NCI-H1417 (cell line): Measurements from ENCODE around the gene TFDP2.
"Not testable (repeated sequence)": the region's sequence is repeated elsewhere in the genome, so short reads cannot be mapped to it uniquely, and the experiment has no call there.

Source experiments
- DNase-seq, 3 experiments: peaks; one replicate each; lab custom pipeline; 2025; lab: John Stamatoyannopoulos, UW

TFDP2 gene, protein sequence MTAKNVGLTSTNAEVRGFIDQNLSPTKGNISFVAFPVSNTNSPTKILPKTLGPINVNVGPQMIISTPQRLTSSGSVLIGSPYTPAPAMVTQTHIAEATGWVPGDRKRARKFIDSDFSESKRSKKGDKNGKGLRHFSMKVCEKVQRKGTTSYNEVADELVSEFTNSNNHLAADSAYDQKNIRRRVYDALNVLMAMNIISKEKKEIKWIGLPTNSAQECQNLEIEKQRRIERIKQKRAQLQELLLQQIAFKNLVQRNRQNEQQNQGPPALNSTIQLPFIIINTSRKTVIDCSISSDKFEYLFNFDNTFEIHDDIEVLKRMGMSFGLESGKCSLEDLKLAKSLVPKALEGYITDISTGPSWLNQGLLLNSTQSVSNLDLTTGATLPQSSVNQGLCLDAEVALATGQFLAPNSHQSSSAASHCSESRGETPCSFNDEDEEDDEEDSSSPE

DNA sequence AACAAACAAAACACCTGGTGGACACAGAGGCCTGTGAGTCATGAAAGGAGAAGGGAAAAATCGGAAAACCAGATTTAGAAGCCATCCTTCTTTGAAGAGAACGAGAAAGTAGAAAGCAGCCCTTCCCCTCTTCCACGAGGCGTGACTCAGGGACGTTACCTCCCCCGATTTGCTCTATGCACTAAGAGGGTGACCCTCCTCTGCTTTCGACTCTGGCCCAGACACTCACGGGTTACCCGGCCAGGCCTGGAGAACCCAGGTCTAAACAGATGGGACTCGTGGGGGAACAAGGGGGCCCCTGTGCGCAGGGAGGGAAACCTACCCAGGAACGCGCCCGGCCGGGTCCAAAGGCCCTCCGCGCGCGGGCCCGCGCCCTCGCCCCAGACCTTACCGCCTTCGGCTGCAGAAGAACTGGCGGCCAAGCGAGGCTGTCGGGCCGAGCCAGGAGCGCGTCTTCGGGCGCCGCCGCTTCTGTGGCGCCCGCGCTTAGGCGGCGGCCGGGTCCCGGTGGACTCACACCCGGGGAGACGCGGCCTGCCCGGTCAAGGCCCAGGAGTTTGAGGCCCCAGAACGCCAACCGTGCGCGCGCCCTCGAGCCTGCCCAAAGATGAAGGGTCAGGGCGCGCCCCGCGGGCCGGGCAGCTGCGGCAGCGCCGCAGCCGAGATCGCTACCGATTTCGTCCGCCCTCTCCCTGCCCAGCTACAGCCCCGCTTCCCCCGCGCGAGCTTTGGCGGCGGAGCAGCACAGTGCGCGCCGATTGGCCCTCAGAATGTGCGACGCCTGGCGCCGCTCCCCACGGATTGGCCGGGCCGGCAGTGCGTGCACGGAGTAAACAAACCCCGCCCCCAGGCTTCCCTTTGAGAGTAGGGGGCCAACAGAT, at the start of gene TFDP2:
Gene TFDP2, minus strand, starts transcription at position 753 of the 881 bp plus-strand sequence. CDS start 47,795 bp downstream, outside the sequence.
- DNase-seq, result peak; percentile 88 to 95 (median 94)

DNA sequence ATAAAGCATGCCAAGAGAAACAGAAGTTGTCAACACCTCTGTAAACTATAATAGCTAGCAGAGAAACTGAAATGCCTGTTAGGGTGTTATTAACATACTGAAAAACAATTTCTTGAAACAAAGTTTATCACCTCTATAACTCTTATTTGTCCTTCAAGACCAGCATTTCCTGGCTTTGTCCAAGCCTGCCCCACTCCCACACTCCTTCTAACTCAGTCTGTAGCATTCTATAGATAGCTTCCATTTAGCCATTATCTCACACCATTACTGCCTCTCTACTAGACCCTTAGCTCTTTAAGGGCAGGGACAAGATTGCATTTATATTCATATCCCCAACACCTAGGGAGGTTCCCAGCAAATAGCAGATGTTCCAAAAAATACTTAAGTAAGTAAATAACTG, 39.5 kb upstream of the TFDP2 start:
- DNase-seq, result no peak

DNA sequence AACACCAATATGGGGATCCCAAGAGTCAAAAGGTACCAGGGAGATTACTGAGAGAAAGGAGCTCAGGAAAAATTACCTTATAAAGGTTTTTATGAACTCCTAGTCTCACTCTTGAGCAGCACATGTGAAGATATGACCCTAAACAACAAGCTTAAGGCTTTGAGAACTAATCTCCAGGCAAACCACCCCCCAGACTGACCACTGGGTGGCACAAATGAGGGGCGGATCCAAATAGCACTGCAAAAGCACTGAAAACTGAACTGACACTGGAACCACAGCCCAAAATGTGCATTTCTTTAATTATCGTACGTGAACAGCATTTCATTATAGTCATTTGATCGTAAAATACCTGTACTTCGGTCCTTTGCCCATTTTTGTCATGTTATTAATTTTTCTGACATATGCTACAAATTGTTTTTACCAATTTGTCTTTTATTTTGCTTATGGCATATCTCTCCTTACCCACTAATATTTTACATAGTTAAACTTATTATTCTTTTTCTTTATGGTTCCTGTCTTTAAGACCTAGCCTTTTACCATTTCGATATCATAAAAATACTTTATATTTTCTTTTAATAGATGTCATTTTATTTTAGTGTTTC, 31.5 kb upstream of the TFDP2 start:
- DNase-seq, result peak in 2 of 3 experiments; percentile 6 to 27

DNA sequence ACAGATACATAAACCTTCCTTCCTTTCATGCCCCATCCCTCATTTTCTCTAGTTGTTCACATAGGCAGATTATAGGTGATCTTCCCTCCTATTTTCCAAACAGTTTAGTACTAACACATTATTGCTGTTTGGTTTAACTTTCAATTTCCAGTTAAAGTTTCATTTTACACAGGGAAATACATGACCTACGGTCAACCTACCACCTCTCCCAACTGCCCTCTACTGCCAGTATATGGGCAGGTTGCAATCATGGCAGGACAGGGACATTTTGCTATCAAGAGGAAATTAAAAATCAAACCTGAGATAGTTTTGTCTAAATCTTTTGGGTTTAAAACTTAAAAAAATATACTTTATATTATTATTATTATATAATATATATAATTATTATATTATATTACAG, 26.1 kb upstream of the TFDP2 start:
- no peak for DNase-seq

DNA sequence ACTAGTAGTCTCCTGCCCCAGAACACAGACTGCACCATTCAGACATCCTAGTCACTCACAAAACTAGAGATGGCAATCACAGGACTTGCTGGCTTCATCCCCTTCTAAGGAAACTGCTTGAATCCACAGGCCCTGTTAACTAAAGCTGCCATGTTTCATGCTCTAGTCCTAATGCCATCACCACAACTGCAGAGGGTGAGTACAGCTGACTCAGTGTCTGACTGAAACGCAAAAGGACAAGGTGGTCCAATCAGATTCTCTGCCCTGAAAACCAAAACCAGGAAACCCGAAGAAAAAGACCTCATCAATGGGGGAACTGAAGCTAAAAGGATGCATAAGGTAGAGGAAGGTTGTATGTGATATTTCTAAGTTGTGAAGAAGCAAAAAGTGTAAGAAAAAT, 25.2 kb upstream of the TFDP2 start:
- DNase-seq, result no peak

DNA sequence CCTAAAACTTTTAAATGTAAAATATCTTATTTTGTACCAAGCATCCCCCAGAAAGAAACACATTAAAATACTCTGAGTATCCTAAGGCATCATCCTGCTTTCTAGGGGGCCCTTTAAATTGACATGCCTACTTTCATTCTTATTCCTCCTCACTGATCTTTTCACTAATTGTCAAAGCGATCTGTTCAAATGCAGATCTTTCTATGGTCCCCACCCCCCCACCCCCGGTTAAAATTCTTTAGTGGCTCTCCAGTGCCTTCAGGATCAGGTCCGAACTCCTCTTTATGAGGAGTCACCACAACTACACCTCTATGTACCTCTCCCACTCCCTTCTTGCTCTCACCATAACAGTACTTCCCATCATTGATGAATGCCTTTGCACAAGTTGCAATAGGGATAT, 19.2 kb upstream of the TFDP2 start:
- DNase-seq, result no peak

DNA sequence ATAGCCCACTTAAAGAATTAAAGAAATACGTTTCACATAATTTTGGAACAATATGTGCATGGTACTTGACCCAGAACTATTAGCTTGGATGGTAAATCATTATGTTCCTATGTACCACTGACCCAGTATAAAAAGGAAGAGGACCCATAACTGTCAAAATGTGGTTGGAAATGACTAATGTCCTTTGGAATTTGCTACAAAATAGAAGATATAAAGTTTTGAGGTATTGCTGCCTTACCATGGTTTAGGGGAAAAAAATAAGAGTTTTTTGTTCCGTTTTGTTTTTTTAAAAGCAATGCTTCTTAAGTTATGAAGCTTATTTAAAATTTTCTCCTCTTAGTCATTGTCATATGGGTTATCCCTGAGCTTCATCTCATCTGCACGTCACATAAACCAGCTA, 15.8 kb upstream of the TFDP2 start:
- DNase-seq, result no peak

DNA sequence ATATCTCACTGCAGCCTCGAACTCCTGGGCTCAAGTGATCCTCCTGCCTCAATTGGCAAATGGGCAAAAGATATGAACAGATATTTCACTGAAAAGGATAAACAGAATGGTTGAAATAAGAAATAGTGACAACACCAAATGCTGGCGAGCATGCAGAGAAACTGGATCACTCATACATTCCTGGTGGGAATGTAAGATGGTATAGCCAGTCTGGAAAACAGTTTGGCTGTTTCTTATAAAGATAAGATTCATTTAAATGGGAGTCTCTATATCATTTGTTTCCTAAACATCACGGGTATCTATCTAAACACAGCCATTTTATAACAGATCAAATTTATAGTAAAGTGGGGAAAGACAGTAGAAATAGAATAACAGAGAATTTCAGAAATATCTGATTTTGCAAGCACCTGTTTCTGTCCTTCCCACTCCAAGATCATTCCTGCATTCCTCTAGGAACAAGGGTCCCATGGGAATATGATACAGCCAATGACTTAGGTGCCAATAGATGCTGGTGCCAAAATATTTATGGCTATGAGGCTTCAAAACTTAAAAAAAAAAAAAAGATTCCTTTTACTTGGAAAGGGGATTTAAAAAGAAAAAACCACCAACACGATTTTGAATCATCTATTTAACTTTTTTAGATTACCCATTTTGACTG, 9.9 kb upstream of the TFDP2 start:
- DNase-seq, result no peak

DNA sequence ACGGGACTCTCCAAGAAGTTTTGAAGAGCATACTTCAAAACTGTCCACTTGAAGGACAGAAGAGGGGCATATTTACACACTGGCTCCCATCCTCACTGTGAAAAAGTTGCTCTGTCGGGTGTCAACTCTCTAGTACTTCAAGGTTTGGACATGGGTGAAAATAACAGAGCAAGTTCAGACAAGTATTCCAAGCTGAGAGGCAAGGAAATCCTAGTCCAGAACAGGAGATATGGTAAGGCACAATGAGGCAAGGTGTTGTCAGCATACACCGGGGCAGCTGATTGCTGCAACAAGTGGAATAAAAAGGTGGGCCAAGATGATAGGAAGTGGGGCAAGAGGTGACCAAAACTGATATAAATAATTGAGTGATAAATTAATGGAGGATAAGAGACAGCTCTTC, 4.8 kb upstream of the TFDP2 start:
- no peak for DNase-seq

DNA sequence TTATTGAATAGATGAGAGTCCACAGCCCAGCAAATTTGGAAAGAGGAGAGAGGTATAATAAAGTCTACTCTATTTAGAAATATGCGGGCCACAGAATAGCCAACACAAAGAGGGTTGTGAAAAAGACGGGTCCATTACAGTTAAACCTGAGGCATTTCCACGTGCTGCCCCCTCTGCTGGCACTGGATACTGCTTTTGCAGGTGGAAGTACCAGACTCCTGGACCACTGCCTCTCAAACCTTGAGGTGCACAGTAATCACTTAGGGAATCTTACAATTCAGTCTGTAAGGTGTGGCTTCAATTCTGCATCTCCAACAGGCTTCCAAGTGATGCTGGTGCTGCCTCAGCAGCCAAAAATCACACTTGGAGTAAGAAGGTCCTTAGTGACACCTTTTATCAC, 3.0 kb upstream of the TFDP2 start:
- DNase-seq, result no peak

DNA sequence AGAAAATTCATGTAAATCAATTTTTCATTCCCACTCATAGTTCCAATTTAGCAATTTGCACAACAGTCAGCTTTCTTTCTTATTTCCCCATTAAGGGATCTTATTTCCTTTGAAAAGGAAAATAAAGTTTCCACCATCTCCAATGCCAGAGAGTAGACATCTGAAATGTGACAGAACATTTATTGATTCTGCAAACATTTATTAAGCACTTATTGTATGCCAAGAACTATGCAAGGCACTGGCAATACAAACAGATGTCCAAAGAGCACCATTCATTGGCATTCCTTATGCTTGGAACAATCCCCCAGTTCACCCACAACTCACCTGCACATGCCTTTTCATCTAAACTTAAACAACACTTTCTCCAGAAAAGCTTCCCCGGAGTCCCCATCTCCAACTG, 2.5 kb upstream of the TFDP2 start:
- no peak for DNase-seq

DNA sequence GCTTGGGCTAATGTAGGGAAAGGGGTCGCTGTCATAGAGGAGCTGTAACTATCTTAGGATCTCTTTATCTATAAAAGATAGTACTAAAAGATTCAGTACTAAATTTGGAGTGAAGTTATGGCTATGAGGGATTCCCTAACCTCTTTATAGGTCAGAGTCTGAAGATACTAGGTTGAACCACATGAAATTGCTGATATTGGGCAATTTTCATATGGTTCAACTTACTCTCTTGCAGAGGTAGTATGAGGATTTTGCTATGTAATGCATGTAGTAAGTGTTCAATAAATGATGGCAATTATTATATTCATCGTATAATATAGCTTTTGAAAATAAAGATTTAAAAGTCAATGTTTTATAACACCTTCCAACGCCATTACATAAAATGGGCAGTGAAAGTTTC, 1.9 kb upstream of the TFDP2 start:
- DNase-seq, result no peak

DNA sequence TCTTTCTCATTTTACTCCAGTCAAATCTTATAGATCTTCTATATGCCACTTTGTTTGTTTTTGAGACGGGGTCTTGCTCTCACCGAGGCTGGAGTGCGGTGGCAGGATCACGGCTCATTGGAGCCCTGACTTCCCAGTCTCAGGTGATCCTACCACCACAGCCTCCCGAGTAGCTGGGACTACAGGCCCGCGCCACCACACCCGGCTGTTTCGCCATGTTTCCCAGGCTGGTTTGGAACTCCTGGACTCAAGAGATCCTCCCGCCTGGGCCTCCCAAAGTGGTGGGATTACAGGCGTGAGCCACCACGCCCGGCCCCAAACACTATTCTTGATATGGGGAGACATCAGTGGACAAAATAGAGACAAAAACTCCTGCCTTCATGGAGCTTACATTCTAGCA, 927 bp upstream of the TFDP2 start:
- DNase-seq, result no peak

DNA sequence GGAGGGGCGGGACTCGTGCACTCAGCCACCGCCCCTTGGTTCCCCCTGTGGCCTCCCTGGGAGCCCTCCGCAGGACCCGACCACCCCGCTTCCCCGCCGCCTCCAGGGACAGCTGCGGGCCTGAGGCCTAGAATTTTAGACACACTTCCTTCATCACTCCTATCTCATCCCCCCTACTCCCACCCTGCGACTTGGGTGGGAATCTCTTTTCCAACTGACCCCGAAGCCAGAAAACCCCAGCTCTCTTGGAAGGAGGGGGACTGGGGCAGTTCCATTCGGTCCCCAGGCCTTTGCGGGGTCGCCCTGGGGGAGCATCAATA, 289 bp upstream of the TFDP2 start:
- DNase-seq, result no peak

DNA sequence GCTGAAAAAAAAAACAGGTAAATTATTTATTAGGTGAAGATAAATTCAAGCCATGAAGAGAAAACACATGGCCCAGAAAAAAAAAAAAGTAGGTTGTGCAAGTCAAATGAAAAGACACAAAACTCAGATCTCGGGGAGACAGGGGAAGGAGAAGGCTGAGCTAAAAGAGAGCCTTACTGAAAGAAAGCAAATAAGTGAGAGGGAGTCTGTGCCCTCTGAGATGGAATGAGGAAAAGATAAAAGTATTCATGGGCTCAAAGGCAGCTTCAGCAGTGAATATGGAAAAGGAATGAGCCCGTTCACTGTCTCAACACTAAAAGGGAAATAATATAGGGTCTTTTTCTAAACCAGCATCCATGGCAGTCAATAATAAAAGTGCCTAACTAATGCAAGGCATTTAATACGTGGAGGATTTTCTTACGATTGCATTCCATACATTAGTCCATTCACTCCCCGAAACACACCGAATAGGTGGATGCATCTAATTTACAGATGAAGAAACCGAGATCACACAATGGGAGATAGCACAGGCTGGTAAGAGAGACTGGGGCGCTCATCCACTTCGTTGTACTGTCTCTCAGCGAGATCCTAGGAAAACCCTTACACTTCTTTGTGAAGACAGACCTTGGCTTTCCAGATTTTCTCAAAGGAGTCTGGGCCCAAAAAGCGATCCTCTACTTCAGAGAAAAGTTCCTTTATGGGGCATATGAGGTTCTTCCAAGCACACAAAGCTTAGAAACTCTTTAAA, 1.1 kb downstream of the TFDP2 start:
- DNase-seq, result peak in 2 of 3 experiments; percentile 17 to 70

DNA sequence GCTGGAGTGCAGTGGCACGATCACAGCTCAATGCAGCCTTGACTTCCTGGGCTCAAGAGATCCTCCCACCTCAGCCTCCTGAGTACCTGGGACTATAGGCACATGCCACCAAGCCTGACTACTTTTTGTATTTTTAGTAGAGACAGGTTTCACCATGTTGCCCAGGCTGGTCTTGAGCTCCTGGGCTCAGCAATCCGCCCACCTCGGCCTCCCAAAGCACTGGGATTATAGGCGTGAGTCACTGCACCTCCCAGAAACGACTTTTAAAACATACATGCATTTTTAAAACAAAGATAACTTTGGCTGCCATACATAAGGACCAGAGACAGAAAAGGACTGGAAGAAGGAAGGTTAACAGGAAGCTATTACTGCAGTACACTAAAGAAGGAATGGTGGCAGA, 4.8 kb downstream of the TFDP2 start:
- not testable (repeated sequence) for DNase-seq

DNA sequence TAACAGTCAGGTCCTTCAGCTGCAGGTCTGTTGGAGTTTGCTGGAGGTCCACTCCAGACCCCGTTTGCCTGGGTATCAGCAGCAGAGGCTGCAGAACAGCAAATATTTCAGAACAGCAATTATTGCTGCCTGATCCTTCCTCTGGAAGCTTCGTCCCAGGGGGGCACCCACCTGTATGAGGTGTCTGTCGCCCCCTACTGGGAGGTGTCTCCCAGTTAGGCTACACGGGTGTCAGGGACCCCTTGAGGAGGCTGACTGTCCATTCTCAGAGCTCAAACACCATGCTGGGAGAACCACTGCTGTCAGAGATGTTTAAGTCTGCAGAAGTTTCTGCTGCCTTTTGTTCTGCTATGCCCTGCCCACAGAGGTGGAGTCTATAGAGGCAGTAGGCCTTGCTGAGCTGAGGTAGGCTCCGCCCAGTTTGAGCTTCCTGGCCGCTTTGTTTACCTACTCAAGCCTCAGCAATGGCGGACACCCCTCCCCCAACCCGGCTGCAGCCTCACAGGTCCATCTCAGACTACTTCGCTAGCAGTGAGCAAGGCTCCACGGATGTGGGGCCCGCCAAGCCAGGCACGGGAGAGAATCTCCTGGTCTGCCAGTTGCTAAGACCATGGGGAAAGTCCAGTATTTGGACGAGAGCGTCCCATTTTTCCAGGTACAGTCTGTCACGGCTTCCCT, 8.6 kb downstream of the TFDP2 start:
- DNase-seq, result not testable (repeated sequence)

DNA sequence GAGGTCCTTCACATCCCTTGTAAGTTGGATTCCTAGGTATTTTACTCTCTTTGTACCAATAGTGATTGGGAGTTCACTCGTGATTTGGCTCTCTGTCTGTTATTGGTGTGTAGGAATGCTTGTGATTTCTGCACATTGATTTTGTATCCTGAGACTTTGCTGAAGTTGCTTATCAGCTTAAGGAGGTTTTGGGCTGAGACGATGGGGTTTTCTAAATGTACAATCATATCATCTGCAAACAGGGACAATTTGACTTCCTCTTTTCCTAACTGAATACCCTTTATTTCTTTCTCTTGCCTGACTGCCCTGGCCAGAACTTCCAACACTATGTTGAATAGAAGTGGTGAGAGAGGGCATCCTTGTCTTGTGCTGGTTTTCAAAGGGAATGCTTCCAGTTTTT, 12.3 kb downstream of the TFDP2 start:
- DNase-seq, result not testable (repeated sequence)

DNA sequence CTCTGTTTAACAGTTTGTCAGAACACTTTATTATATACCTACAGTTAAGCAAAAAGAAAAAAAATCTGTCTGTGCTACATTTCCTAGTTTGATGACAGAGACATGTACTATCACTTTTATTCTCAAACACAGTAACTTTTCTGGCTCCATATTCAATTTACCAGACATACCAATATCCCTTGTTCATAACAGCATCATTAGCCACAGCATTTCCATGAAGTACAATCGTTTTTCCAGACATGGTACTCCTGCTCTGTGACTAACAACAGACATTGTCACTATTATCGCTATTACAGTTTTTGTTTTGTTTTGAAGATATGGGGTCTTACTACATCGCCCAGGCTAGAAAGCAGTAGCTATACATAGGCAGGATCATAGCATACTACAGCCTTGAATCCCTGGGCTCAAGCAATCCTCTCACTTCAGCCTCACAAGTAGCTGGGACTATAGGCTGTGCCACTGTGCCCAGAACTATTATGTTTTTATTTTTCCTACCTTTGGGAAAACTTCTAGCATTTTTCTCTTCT, 14.5 kb downstream of the TFDP2 start:
- no peak for DNase-seq

DNA sequence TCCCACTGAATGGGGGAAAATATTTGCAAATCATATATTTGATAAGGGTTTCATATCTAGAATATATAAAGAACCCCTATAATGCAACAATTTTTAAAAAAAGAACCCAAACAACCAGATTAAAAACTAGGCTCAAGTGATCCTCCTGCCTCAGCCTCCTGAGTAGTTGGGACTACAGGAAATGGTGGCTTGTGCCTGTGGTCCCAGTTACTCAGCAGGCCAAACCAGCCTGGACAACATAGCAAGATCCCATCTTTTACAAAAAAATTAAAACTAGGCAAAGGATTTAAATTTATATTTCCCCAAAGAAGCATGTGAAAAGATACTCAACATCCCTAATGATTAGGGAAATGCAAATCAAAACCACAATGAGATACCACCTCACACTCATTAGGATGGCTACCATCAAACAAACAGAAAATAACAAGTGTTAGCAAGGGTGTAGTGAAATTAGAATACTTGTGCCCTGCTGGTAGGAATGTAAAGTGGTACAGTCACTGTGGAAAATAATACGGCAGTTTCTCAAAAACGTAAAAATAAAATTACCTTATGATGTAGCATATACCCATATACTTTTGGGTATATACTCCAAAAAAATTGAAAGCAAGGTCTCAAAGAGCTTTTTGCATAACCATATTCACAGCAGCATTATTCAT, 19.7 kb downstream of the TFDP2 start:
- DNase-seq, result no peak
